GM18520 (cell line): Measurements from ENCODE around the gene ACAD10.

Experiments
- ATAC-seq: cut with Tn5 transposase; IDR thresholded peaks from one replicate; pipeline ENCODE4 v1.9.1; 2021; ENCODE audit not compliant: unreplicated experiment

Gene ACAD10

DNA sequence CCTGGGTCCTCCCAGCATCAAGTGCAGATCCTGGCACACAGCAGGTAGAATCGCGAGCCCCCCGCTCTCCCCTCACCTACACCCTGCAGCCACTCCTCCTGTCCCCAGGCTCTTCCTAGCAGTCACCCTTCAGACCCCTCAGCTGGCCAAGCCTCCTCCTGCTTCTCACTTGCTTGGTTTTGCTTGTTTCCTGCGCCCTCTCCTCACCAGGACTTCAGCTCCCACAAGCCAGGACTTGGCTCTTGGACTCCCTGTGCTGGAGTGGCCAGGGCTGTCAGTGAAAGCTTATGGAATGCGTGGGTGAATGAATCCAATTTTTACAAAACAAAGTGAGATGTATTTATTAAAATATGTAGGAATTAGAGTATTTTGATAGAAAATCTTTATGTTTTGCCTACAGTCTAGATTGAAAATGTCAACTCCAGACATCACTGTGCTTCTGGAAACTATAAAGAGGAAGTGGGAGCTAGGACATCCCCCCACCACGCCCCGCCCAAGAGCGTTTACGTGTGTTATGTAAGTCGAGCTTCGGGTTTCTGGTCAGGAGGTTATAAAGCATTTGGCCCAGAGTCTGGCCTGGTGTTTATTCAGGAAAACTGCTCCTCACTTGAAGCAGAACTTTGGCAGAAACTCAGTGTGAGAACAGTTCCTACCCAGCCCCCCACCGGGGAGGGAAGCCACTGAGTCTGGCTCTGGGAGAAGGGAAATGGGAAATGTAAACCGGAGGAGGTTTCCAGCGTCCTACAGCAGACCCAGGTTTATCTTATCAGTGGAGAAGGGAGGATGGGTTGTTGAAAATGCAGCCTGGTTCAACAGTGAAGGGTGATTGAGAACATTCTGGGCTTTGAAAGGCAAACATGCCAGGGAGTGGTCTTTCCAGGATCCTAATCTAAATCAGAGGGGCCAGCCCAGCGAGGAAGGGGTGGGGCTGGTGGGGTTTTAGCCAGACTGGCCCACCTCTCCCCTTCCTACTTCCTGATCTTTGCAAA, 89.6 kb downstream of the ACAD10 start:
- peak; percentile 53 for ATAC-seq

DNA sequence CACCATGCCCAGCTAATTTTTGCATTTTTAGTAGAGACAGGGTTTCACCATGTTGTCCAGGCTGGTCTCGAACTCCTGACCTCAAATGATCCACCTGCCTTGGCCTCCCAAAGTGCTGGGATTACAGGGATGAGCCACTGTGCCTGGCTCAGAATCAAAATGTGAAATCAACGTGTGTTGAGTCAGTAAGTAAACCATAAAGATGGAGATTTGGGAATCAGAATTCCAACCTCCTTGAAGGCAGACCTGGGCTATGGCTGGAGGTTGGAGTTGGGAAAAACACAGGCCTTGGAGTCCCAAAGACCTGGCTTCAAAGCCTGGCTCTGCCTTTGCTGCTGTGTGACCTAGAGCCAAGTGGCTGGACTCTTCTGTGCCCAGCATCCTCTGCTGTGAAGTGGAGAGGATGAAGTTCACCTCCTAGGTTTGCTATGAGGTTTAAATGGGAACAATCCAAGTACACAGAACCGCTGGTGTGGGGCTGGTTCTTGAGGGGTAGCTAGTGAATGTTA, 91.0 kb downstream of the ACAD10 start:
- ATAC-seq = no peak

DNA sequence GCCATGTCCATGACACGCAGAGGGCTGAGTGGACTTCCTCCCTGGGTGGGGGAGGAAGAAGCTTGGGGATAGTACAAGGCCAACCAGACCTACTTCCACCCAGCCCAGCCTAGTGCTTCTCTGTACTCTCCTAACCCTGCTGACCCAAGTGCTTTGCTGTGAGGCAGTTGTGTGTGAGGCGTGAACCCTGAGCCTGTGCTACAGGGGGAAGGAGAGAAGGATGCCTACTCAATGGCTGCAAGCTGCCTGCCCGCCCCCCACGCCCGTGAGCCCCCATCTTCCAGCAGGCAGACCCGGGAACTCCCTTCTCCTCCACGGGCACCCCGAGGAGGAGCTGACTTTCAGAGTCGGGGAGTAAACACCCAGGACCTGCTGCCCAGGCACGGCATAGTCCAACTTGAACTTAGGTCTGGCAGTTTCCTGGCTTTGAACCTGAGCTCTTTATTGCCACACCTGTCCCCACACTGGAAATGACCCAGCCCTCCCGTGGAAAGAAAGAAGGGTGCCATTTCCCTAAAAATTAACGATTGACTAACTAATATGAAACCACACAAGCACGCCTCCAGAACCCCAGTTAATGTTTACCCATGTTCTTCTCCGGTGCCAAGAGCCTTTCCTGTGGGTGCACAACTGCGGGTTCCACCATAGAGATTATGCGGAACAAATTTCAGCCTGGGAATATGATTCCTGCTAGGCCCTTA, 91.6 kb downstream of the ACAD10 start:
- ATAC-seq = no peak

DNA sequence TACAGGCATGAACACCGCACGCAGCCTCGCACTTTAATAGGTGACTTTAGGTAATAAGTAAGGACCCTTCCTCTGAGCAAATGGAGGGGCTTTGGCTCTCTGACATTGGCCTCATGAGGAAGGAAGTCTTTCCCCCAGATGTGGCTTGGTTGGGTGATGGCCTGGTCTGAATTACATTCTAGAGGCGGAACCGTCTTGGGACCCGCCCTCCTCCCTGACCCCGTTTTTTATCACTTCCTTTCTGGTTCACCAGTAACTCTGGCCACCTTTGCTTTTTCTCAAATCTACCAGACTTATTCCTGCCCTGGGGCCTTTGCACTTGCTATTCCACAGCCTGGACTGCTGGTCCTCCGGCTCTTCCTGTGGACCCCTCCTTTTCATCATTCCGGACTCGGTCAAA, 94.3 kb downstream of the ACAD10 start:
- ATAC-seq = no peak

DNA sequence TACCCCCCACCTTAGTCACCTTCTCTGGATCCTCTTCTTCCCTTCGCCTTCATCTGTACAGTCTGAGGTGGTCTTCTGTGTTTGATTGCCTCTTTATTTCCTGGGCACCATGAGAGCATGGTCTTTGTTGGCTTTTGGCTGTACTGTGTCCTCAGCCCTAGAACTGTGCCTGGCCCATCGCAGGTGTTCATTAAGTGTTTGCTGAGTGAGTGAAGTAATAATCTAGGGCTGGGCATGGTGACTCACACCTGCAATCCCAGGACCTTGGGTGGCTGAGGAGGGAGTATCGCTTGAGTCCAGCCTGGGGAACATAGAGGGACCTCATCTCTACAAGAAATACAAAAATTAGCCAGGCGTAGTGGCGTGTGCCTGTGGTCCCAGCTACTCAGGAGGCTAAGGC, 94.8 kb downstream of the ACAD10 start:
- ATAC-seq = no peak

DNA sequence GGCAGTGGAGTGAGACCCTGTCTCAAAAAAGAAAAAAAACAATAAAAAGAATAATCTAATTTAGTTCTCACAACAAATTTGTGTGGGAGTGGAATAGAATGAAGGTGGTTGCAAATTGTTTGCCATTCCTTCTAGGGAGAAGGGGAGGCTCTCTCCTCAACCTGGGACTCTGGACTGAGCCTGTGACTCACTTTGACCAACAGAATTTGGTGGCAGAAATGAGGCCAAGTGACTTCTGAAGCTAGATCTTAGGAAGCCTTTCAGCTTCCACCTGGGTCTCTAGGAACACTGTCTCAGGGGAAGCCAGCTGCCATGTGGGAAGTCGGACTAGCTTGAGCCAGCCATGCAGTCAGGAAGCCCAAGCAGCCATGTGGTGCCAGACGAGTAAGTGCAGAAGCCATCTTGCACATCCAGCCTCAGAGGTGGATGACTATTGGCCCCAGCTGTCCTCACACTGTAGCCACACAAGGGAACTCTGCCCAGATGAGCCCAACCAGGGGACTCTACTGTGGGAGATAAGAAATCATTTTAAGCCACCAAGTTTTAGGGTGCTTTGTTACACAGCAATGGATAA, 95.3 kb downstream of the ACAD10 start:
- no peak for ATAC-seq

DNA sequence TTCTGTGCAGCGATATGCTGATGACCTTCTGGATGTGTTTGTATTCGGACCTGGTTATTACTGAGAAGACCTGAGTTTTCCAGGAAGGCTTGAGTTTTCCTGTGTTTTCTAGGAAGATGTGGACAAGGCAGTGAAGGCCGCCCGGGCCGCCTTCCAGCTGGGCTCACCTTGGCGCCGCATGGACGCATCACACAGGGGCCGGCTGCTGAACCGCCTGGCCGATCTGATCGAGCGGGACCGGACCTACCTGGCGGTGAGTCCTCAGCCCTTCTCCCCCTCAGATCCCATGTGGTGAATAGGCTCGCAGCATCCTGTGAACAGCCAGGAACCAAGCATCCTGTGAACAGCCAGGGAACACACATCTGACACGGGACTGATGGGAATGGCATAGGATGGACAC, 97.2 kb downstream of the ACAD10 start:
- no peak for ATAC-seq

DNA sequence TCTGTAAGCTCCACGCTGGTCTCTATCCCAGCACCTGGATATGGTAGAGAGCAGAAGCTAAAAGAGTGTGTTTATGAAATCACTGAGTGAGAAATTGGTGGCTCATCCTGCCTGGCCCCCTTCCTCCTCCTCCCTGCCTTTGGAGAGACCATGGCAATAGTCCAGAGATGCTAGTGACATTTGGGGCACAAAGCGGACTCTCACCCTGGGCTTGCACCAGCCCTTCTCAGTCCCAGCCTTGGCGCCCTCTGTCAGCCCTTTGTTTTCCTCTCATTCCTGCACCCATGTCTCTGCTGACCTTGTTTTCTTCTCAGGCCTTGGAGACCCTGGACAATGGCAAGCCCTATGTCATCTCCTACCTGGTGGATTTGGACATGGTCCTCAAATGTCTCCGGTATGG, 99.1 kb downstream of the ACAD10 start:
- no peak for ATAC-seq

DNA sequence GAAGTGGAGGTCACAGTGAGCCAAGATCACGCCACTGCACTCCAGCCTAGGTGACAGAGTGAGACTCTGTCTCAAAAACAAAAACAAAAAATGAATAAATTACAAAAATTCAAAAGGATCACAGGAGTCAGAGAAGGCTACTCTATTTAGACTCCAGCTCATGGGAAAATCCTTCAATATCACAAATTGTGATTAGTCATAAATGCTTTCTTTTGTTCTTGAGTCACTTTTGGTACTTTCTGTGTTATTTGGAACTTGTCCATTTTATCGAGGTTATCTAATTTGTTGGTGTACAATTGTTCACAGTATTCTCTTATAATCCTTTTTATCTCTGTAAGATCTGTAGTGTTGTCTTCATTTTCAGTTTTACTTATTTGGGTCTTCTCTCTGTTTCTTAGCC, 99.8 kb downstream of the ACAD10 start:
- ATAC-seq = no peak

DNA sequence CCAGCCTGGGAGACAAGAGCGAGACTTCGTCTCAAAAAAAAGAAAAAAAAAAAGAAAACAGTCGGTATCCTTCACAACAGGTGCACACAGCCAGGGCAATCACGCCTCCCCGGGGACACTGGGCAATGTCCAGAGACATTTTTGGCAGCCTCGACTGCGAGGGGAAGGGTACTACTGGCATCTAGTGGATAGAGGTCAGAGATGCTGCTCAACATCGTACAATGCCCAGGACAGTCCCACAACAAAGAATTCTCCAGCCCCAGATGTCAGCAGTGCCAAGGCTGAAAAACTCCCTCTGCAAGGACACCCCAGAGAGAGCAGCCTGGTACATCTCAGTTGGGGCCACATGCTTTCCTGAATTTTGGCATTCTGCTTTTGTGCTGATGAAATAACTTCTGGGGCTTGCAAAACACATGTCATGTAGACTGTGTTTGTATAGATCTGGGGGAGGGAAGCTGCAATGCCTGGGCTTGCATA, 102.4 kb downstream of the ACAD10 start:
- ATAC-seq = no peak

DNA sequence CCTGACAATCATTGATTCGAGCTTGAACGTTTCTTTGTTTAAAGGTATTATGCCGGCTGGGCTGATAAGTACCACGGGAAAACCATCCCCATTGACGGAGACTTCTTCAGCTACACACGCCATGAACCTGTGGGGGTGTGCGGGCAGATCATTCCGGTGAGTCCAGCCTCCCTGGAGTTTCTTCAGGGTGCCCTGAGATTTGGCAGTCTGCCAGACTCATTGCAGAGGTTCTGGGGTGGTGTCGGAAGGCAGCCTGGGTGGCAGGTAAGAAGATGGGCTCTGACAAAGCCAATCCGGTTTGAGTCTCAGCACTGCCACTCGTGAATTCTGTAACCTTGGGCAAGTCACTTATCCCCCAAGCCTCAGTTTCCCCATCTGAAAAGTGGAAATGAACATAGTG, 103.9 kb downstream of the ACAD10 start:
- ATAC-seq = no peak

DNA sequence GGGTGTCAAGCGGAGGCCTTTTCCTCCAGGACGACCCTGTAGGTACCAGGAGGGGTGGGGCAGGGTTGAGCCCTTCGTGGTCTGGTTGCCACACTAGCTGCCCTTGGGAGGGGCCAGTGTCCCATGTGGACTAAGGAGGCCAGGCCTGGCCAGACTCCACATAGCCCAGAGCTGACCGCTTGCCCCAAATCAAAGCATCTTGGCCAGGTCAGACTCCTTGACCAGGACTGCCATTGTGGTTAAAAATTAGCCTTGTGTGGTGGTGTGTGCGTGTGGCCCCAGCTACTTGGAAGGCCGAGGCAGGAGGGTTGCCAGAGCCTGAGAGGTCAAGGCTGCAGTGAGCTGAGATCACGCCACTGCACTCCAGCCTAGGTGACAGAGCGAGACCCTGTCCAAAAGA, 105.7 kb downstream of the ACAD10 start:
- ATAC-seq = no peak

DNA sequence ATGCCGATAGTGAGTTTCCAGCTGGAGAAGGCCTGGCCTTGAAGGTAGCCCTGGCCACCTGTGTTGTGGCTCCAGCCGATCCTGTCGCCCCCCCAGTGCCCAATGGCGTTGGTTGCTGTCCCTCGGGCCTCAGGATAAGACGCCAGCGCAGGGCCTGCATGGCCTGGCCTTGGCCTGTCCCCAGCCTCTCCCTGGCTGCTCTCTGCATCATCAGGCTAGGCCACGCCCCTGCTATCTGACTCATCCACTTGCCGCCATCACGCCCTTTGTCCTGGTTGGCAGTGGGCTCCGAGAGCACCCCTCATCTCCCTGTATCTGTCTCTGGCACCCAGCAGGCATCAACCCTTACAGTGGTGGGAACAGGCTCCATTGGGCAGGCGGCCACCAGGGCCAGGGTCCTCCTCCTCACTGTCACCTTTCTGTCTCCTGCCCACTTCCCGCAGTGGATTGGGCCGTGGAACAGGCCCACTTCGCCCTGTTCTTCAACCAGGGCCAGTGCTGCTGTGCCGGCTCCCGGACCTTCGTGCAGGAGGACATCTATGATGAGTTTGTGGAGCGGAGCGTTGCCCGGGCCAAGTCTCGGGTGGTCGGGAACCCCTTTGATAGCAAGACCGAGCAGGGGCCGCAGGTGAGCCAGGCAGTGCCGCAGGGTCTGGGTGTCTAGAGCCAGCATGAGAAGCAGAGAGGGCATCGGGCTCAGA, 106.5 kb downstream of the ACAD10 start:
- ATAC-seq = no peak

DNA sequence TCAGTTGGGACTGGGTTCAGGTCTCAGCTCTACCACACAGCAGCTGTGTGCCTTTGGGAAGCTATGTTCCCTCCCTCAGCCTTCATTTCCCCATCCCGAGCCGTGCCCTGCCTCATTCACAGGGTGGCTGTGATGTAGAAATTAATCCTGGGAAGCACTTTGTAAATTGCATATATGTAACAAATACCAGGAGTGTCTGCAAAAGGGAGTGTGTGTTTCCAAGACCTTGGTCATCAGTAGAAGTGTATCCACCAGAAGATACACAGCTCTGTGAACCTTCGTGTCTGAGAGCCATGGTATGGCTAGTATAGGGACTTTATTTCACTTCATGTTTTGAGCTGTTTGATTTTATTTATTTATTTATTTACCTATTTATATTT, 107.0 kb downstream of the ACAD10 start:
- ATAC-seq = no peak

DNA sequence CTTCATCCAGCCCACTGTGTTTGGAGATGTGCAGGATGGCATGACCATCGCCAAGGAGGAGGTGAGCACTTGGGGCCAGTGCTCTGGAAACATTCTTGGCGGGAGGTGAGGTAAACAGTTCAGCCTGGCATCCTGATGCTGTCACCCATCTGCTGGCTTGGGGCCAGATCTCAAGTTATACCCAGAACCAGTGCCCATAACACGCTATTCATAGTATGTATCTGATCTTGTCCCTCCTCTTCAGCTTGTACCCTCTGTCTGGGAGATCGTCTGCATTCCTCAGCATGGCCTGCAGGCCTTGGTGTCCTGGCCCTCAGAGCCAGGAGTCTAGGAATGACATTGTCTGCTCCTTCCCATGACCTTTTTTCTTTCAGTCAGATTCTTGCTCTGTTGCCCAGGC, 112.3 kb downstream of the ACAD10 start:
- no peak for ATAC-seq

DNA sequence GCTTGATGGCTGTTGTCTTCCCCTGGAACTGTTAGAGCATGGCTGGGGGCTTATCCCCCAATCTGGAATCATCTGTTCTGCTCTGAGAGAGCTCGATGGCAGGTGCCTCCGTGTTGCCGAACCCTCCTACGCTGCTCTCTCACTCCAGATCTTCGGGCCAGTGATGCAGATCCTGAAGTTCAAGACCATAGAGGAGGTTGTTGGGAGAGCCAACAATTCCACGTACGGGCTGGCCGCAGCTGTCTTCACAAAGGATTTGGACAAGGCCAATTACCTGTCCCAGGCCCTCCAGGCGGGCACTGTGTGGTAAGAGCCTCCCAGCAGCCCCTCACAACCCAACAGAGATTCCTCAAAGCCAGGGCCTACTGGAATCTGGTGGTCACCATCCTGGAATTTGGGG, 113.9 kb downstream of the ACAD10 start:
- ATAC-seq = no peak

DNA sequence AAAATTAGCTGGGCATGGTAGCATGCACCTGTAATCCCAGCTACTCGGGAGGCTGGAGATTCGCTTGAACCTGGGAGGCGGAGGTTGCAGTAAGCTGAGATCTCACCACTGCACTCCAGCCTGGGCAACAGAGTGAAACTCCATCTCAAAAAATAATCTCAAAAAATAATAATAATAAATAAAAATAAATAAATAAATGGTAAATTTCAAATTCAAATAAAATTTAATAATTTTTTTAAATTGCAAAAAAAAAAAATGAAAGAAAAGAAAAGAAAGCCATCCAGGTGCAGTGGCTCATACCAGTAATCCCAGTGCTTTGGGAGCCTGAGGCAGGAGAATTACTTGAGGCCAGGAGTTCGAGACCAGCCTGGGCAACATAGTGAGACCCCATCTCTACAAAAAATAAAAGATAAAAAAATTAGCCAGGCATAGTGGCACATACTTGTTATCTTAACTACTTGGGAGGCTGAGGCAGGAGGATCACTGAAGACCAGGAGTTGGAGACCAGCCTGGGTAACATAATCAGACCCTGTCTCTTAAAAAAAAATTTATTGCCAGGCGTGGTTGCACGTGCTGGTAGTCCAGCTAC, 117.3 kb downstream of the ACAD10 start:
- ATAC-seq = no peak

DNA sequence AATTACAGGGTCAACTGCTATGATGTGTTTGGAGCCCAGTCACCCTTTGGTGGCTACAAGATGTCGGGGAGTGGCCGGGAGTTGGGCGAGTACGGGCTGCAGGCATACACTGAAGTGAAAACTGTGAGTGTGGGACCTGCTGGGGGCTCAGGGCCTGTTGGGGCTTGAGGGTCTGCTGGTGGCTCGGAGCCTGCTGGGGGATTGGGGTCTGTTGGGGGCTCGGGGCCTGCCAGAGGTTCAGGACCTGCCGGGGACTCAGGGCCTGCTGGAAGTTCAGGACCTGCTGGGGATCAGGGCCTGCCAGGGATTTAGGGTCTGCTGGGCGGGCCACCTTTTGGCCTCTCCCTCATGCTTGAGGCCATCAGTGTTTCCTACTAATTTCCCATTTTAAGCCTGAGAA, 118.0 kb downstream of the ACAD10 start:
- no peak for ATAC-seq

DNA sequence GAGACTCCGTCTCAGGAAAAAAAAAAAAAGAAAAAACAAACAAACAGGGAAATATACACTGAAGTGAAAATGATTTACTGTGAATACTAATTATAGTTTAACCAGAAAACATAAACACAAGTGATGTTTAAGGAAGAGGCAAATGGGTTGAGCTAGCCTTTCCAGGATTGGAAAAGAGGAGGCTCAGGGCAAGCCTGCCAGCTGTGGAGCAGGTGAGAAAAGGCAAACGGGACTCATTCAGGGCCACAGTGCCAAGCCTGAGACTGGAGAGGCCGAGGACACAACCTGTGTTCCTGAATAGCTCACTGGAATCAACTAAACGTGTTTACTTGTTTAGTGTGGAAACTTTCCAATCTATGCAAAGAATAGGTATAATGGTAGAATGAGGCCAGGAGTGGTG, 120.5 kb downstream of the ACAD10 start:
- no peak for ATAC-seq
